GM12864 (cell line): ENCODE measurements around the gene CILP2.

Experiments
- DNase-seq: peaks from one replicate; pipeline ENCODE4 v3.0.0-alpha.2; 2011; ENCODE audit warnings: low read depth
- H3K4me3 ChIP-seq: 2 replicates; pipeline ENCODE4 v1.5.1; 2011; ENCODE audit warnings: mild to moderate bottlenecking, low read depth, low read length, control low read depth
- CTCF ChIP-seq: IDR thresholded peaks from 2 replicates; pipeline ENCODE4 v1.5.1; 2011; ENCODE audit warnings: low read depth, mild to moderate bottlenecking, moderate library complexity, low read length, control low read depth, inconsistent platforms; ENCODE audit errors: missing control alignments

CILP2 gene

GRCh38 chr19:19537075-19538048 is 703 bp upstream of the CILP2 start:
- H3K4me3 ChIP-seq: no peak overlapping the region
- TF ChIP-seq CTCF: no peak
- DNase-seq: no peak

- TF ChIP-seq CTCF: no peak
- H3K4me3 ChIP-seq: no peak overlapping the region
Observed at GRCh38 chr19:19538785-19539166, 711 bp downstream of the CILP2 start.

GRCh38 chr19:19539698-19540063 is 1.6 kb downstream of the CILP2 start:
- no peak for DNase-seq
- no peak for TF ChIP-seq CTCF
- no peak overlapping the region for H3K4me3 ChIP-seq

More at GRCh38 chr19:19538785-19539166, 711 bp downstream of the CILP2 start:
- no peak for DNase-seq

- TF ChIP-seq CTCF: no peak
- no peak overlapping the region for H3K4me3 ChIP-seq
- peak; percentile 55 for DNase-seq
Observed at GRCh38 chr19:19540064-19540714, 2.1 kb downstream of the CILP2 start.

GRCh38 chr19:19540715-19541515 is 2.9 kb downstream of the CILP2 start:
- DNase-seq: peak; percentile 69
- TF ChIP-seq CTCF: no peak
- H3K4me3 ChIP-seq: peak overlapping the region; percentile 39

GRCh38 chr19:19541616-19542015 is 3.6 kb downstream of the CILP2 start:
- H3K4me3 ChIP-seq: no peak overlapping the region
- no peak for DNase-seq
- TF ChIP-seq CTCF: no peak
